GM23338 (cell line): ENCODE results near the gene OR2L5.

Source experiments
- CREB1 ChIP-seq: fragments of 250-450 bp; sonication (Bioruptor Pico); IDR thresholded peaks from 2 replicates; pipeline ENCODE4 v1.5.0; 2020; ENCODE audit warnings: low read depth, mild to moderate bottlenecking, moderate library complexity
- CTCF ChIP-seq, 2 experiments: fragments of 200-600 bp in 1 of 2; sonication (generic) in 1 of 2; conservative IDR thresholded peaks; 2 replicates each; pipeline versions ENCODE4 v1.5.1 to v1.6.1; 2016 to 2017; ENCODE audit warnings: antibody characterized with exemption in 2 of 2, low read depth in 2 of 2, mild to moderate bottlenecking in 2 of 2, moderate library complexity in 1 of 2
- ETS1 ChIP-seq: IDR thresholded peaks from 2 replicates; pipeline ENCODE4 v1.6.1; 2016; ENCODE audit warnings: antibody characterized with exemption
- EZH2 ChIP-seq: fragments of 200-600 bp; sonication (generic); IDR thresholded peaks from one replicate; pipeline ENCODE4 v1.8.0; 2017; ENCODE audit warnings: antibody characterized with exemption, mild to moderate bottlenecking, low read depth; ENCODE audit not compliant: unreplicated experiment
- EZH2phosphoT487 ChIP-seq: fragments of 200-600 bp; sonication (generic); IDR thresholded peaks from one replicate; pipeline ENCODE4 v1.8.1; 2018; ENCODE audit warnings: antibody characterized with exemption; ENCODE audit not compliant: unreplicated experiment
- JUNB ChIP-seq: IDR thresholded peaks from one replicate; pipeline ENCODE4 v1.6.1; 2016; ENCODE audit warnings: antibody characterized with exemption; ENCODE audit not compliant: unreplicated experiment
- NANOG ChIP-seq: IDR thresholded peaks from 2 replicates; pipeline ENCODE4 v1.6.1; 2016; ENCODE audit warnings: antibody characterized with exemption, borderline replicate concordance
- POLR2AphosphoS5 ChIP-seq: IDR thresholded peaks from 2 replicates; pipeline ENCODE4 v1.6.1; 2016; ENCODE audit warnings: antibody characterized with exemption, low read depth
- REST ChIP-seq: IDR thresholded peaks from one replicate; pipeline ENCODE4 v1.6.1; 2018; ENCODE audit warnings: antibody characterized with exemption; ENCODE audit not compliant: unreplicated experiment
- STAT1 ChIP-seq: IDR thresholded peaks from one replicate; pipeline ENCODE4 v1.6.1; 2016; ENCODE audit warnings: antibody characterized with exemption; ENCODE audit not compliant: unreplicated experiment
- ZNF114 ChIP-seq: fragments of 250-450 bp; sonication (Bioruptor Pico); IDR thresholded peaks from 2 replicates; pipeline ENCODE4 v1.5.0; 2020; ENCODE audit warnings: mild to moderate bottlenecking, moderate library complexity
- ZNF331 ChIP-seq: fragments of 250-450 bp; sonication (Bioruptor Pico); IDR thresholded peaks from 2 replicates; pipeline ENCODE4 v1.5.0; 2020; ENCODE audit warnings: low read depth, mild to moderate bottlenecking, moderate library complexity
- TF ChIP-seq, protein P1 (sequence below): fragments of 250-450 bp; sonication (Bioruptor Pico); IDR thresholded peaks from 2 replicates; pipeline ENCODE4 v1.5.0; 2020; ENCODE audit warnings: mild to moderate bottlenecking, moderate library complexity

DNA sequence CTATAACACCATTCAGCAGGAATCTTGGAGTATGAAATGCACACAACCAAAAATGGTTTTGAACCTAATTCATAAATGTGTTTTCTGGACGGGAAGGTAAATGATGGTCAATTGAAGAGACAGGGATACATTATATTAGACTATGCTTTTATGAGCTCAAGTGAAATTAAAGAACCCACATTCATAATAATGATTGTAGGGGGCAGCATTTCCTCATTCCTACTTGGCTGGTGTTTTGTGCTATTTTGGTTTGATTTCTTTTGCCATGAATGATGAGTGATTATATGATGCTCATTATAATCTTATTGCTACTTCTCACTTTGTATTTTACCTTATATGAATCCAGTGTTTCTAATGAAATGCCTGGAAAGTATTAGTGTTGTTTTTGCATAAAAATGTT lies 33.5 kb downstream of the OR2L5 start:
- TF ChIP-seq CTCF (conservative IDR thresholded peaks at IDR 0.05; ENCODE audit: low read depth in 2 of 2), result no peak
- no peak for TF ChIP-seq EZH2phosphoT487
- no peak for TF ChIP-seq REST
- TF ChIP-seq EZH2, result no peak
- no peak for TF ChIP-seq POLR2AphosphoS5
- TF ChIP-seq ETS1, result no peak
- TF ChIP-seq STAT1, result no peak
- no peak for TF ChIP-seq CREB1 (CRISPR knock-in tag)
- TF ChIP-seq NANOG, result no peak
- no peak for TF ChIP-seq JUNB
- TF ChIP-seq ZNF114, result no peak
- TF ChIP-seq ZNF331, result no peak
- TF ChIP-seq, protein P1, sequence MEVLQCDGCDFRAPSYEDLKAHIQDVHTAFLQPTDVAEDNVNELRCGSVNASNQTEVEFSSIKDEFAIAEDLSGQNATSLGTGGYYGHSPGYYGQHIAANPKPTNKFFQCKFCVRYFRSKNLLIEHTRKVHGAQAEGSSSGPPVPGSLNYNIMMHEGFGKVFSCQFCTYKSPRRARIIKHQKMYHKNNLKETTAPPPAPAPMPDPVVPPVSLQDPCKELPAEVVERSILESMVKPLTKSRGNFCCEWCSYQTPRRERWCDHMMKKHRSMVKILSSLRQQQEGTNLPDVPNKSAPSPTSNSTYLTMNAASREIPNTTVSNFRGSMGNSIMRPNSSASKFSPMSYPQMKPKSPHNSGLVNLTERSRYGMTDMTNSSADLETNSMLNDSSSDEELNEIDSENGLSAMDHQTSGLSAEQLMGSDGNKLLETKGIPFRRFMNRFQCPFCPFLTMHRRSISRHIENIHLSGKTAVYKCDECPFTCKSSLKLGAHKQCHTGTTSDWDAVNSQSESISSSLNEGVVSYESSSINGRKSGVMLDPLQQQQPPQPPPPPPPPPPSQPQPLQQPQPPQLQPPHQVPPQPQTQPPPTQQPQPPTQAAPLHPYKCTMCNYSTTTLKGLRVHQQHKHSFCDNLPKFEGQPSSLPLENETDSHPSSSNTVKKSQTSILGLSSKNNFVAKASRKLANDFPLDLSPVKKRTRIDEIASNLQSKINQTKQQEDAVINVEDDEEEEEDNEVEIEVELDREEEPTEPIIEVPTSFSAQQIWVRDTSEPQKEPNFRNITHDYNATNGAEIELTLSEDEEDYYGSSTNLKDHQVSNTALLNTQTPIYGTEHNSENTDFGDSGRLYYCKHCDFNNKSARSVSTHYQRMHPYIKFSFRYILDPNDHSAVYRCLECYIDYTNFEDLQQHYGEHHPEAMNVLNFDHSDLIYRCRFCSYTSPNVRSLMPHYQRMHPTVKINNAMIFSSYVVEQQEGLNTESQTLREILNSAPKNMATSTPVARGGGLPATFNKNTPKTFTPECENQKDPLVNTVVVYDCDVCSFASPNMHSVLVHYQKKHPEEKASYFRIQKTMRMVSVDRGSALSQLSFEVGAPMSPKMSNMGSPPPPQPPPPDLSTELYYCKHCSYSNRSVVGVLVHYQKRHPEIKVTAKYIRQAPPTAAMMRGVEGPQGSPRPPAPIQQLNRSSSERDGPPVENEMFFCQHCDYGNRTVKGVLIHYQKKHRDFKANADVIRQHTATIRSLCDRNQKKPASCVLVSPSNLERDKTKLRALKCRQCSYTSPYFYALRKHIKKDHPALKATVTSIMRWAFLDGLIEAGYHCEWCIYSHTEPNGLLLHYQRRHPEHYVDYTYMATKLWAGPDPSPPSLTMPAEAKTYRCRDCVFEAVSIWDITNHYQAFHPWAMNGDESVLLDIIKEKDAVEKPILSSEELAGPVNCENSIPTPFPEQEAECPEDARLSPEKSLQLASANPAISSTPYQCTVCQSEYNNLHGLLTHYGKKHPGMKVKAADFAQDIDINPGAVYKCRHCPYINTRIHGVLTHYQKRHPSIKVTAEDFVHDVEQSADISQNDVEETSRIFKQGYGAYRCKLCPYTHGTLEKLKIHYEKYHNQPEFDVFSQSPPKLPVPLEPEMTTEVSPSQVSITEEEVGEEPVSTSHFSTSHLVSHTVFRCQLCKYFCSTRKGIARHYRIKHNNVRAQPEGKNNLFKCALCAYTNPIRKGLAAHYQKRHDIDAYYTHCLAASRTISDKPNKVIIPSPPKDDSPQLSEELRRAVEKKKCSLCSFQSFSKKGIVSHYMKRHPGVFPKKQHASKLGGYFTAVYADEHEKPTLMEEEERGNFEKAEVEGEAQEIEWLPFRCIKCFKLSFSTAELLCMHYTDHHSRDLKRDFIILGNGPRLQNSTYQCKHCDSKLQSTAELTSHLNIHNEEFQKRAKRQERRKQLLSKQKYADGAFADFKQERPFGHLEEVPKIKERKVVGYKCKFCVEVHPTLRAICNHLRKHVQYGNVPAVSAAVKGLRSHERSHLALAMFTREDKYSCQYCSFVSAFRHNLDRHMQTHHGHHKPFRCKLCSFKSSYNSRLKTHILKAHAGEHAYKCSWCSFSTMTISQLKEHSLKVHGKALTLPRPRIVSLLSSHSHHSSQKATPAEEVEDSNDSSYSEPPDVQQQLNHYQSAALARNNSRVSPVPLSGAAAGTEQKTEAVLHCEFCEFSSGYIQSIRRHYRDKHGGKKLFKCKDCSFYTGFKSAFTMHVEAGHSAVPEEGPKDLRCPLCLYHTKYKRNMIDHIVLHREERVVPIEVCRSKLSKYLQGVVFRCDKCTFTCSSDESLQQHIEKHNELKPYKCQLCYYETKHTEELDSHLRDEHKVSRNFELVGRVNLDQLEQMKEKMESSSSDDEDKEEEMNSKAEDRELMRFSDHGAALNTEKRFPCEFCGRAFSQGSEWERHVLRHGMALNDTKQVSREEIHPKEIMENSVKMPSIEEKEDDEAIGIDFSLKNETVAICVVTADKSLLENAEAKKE, result no peak
